WERI-Rb-1 (cell line): ENCODE data around the gene TBC1D1.

ENCODE experiments used
- DNase-seq: peaks from one replicate; pipeline ENCODE4 v3.0.0-alpha.2; 2020
- H3K27ac ChIP-seq: fragments of 250-450 bp; sonication (Bioruptor Pico); 2 replicates; pipeline ENCODE4 v1.5.1; 2020; ENCODE audit warnings: mild to moderate bottlenecking, moderate library complexity
- H3K27me3 ChIP-seq: fragments of 250-450 bp; sonication (Bioruptor Pico); 2 replicates; pipeline ENCODE4 v1.5.1; 2021; ENCODE audit warnings: mild to moderate bottlenecking, low read depth, moderate library complexity; ENCODE audit not compliant: insufficient read depth, severe bottlenecking
- H3K36me3 ChIP-seq: fragments of 250-450 bp; sonication (Bioruptor Pico); 2 replicates; pipeline ENCODE4 v1.5.1; 2020; ENCODE audit warnings: mild to moderate bottlenecking, moderate library complexity
- H3K4me3 ChIP-seq: 2 replicates; pipeline ENCODE4 v1.5.1; 2011; ENCODE audit warnings: low read depth, mild to moderate bottlenecking, control low read depth, low read length
- H3K9me3 ChIP-seq: fragments of 250-450 bp; sonication (Bioruptor Pico); 2 replicates; pipeline ENCODE4 v1.5.1; 2021; ENCODE audit warnings: mild to moderate bottlenecking, moderate library complexity; ENCODE audit not compliant: severe bottlenecking
- CTCF ChIP-seq: IDR thresholded peaks from 2 replicates; pipeline ENCODE4 v1.5.1; 2011; ENCODE audit warnings: low read depth, mild to moderate bottlenecking, control low read depth, inconsistent platforms, low read length

Gene TBC1D1

GRCh38 chr4:38162240-38162784 lies 271.4 kb downstream of the TBC1D1 start:
- peaks cover 7% of the 10 kb centered on the region for H3K9me3 ChIP-seq
- H3K27me3 ChIP-seq = no peaks in the 10 kb centered on the region
- no peak overlapping the region for H3K4me3 ChIP-seq
- DNase-seq = no peak
- H3K36me3 ChIP-seq = no peaks in the 10 kb centered on the region
- no peak for TF ChIP-seq CTCF
- H3K27ac ChIP-seq = no peak overlapping the region

GRCh38 chr4:38163216-38164006 lies 272.5 kb downstream of the TBC1D1 start:
- Histone ChIP-seq H3K27me3 (no peaks in the 10 kb centered on the region), H3K27ac (no peak overlapping the region), H3K36me3 (no peaks in the 10 kb centered on the region), H3K9me3 (peaks cover 7% of the 10 kb centered on the region), H3K4me3 (no peak overlapping the region)
- no peak for DNase-seq
- no peak for TF ChIP-seq CTCF

GRCh38 chr4:38164346-38164745 lies 273.5 kb downstream of the TBC1D1 start:
- no peaks in the 10 kb centered on the region for H3K27me3 ChIP-seq
- TF ChIP-seq CTCF = no peak
- H3K9me3 ChIP-seq = peaks cover 7% of the 10 kb centered on the region
- DNase-seq = no peak
- H3K4me3 ChIP-seq = no peak overlapping the region
- H3K27ac ChIP-seq = no peak overlapping the region
- H3K36me3 ChIP-seq = no peaks in the 10 kb centered on the region

DNA sequence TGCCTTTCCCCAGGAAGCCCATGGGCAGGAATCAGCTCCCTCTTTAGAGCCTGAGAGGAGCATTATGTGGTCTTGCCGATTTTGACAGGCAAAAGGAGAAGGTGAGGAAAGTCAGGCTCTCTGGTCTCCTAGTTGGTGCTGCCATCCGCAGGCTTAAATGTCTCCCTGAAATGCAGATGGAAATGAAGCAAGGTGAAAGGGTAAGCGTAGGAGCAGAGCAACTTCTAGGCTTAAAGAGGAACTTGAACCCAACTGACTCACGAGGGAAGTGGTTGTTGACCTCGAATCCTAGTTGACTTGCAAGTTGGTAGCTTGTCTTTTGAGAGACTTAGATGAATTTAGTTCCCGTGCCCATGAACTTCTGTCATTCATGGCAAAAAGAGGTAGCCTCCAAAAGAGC lies 275.2 kb downstream of the TBC1D1 start:
- Histone ChIP-seq H3K4me3 (no peak overlapping the region), H3K36me3 (no peaks in the 10 kb centered on the region), H3K27ac (no peak overlapping the region), H3K27me3 (no peaks in the 10 kb centered on the region), H3K9me3 (peaks cover 7% of the 10 kb centered on the region)
- TF ChIP-seq CTCF = peak; percentile 41; the same call in 1 of the 2 replicates
- no peak for DNase-seq

DNA sequence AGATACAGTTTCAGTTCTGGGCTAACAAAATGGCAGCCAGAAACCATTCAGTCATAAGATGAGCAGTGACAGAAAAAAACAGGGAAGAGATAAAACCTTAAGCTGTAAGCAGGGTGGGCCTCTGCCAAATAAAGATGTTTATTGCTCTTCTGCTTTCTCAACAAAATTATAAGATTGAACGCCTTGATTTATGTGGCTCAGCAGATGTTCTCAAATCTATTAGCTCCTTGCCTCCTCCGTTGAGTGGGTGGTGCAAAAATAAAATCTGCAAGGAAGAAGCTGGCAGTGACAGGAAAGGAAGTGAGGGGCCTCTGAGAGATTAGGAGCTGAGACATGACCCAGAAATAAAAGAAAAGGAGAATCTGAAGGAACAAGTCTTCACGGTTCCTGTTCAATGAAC lies 275.9 kb downstream of the TBC1D1 start:
- Histone ChIP-seq H3K36me3 (no peaks in the 10 kb centered on the region), H3K9me3 (peaks cover 7% of the 10 kb centered on the region), H3K4me3 (no peak overlapping the region), H3K27ac (no peak overlapping the region), H3K27me3 (no peaks in the 10 kb centered on the region)
- no peak for DNase-seq
- TF ChIP-seq CTCF = no peak
